BLaER1 (cell line): Measurements from ENCODE around the gene COMMD9.
A peak's percentile ranks its signal among the peaks of the same experiment; 100 is the strongest.

Experiments
- H3K27ac ChIP-seq: shearing (Covaris generic); formaldehyde crosslinking; 2 replicates; pipeline ENCODE4 v1.8.1; 2022
- H3K27me3 ChIP-seq: shearing (Covaris generic); formaldehyde crosslinking; 2 replicates; pipeline ENCODE4 v1.8.1; 2022
- H3K36me3 ChIP-seq: shearing (Covaris generic); formaldehyde crosslinking; 2 replicates; pipeline ENCODE4 v1.8.1; 2022
- H3K4me1 ChIP-seq: shearing (Covaris generic); formaldehyde crosslinking; 2 replicates; pipeline ENCODE4 v1.8.1; 2022
- H3K4me2 ChIP-seq: shearing (Covaris generic); formaldehyde crosslinking; 2 replicates; pipeline ENCODE4 v1.8.1; 2022
- H3K4me3 ChIP-seq: shearing (Covaris generic); formaldehyde crosslinking; 2 replicates; pipeline ENCODE4 v1.8.1; 2022
- H3K9ac ChIP-seq: shearing (Covaris generic); formaldehyde crosslinking; 2 replicates; pipeline ENCODE4 v1.8.1; 2022
- H3K9me3 ChIP-seq: shearing (Covaris generic); formaldehyde crosslinking; 2 replicates; pipeline ENCODE4 v1.8.1; 2022
- H4K20me1 ChIP-seq: shearing (Covaris generic); formaldehyde crosslinking; 2 replicates; pipeline ENCODE4 v1.8.1; 2022
- Cebpa-rat ChIP-seq: shearing (Covaris generic); IDR thresholded peaks from 2 replicates; pipeline ENCODE4 v1.8.1; 2022

The COMMD9 gene

GRCh38 chr11:36314434-36314767 lies 25.2 kb upstream of the COMMD9 start:
- no peak for TF ChIP-seq Cebpa-rat
- Histone ChIP-seq H3K9me3 (no peaks in the 10 kb centered on the region), H4K20me1 (no peaks in the 10 kb centered on the region), H3K4me1 (peaks cover 39% of the 10 kb centered on the region), H3K27ac (no peak overlapping the region), H3K4me2 (peak overlapping the region; percentile 11), H3K36me3 (no peaks in the 10 kb centered on the region), H3K9ac (no peak overlapping the region), H3K4me3 (no peak overlapping the region), H3K27me3 (no peaks in the 10 kb centered on the region)

DNA sequence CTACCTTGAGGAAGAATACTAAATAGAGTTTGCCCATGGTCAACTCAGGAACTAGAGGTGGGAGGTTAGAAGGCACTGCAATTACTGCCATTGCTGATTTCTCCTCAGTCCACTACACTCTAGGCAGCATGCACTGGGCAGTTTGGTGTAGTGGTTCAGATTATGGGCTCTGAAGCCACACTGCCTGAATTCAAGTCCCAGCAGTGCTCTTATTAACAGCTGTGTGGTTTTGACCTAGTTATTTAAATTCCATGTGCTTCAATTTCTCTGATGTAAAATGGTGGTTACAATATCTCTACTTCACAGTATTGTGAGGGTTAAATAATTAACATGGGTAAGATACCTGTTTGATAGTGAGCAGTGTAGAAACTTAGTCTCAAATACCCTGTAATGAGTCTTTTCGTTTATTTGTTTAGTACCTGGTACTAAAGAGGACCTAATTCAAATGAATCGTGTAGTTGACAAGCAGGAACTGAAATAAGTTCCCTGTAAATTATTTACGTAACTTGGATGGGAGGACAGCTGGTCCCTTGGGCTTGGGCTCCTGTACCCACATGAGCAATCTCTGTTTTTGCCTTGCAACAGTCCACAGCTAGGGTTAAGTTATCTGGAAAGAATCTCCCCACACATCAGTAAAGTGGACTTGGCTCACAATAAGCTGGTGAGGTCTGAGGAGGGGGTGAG lies 24.7 kb upstream of the COMMD9 start:
- TF ChIP-seq Cebpa-rat: no peak
- no peaks in the 10 kb centered on the region for H4K20me1 ChIP-seq
- H3K4me3 ChIP-seq: no peak overlapping the region
- H3K4me2 ChIP-seq: peak overlapping the region; percentile 11
- H3K27ac ChIP-seq: no peak overlapping the region
- peaks cover 39% of the 10 kb centered on the region for H3K4me1 ChIP-seq
- H3K9ac ChIP-seq: no peak overlapping the region
- H3K36me3 ChIP-seq: no peaks in the 10 kb centered on the region
- H3K27me3 ChIP-seq: no peaks in the 10 kb centered on the region
- H3K9me3 ChIP-seq: no peaks in the 10 kb centered on the region

GRCh38 chr11:36312611-36313472 lies 23.6 kb upstream of the COMMD9 start:
- no peaks in the 10 kb centered on the region for H3K36me3 ChIP-seq
- H4K20me1 ChIP-seq: no peaks in the 10 kb centered on the region
- no peak overlapping the region for H3K9ac ChIP-seq
- no peaks in the 10 kb centered on the region for H3K27me3 ChIP-seq
- H3K4me1 ChIP-seq: peaks cover 39% of the 10 kb centered on the region
- no peak overlapping the region for H3K27ac ChIP-seq
- 0 out of 2 replicates have a peak overlapping the region, but pooled peaks have one; percentile 11 for H3K4me2 ChIP-seq
- no peak for TF ChIP-seq Cebpa-rat
- H3K4me3 ChIP-seq: no peak overlapping the region
- H3K9me3 ChIP-seq: no peaks in the 10 kb centered on the region

- no peaks in the 10 kb centered on the region for H3K9me3 ChIP-seq
- no peak for TF ChIP-seq Cebpa-rat
- no peaks in the 10 kb centered on the region for H3K36me3 ChIP-seq
- no peak overlapping the region for H3K4me3 ChIP-seq
- peaks cover 43% of the 10 kb centered on the region for H3K4me1 ChIP-seq
- H3K4me2 ChIP-seq: no peak overlapping the region
- H3K27me3 ChIP-seq: no peaks in the 10 kb centered on the region
- H3K27ac ChIP-seq: no peak overlapping the region
- no peaks in the 10 kb centered on the region for H4K20me1 ChIP-seq
- no peak overlapping the region for H3K9ac ChIP-seq
Observed at GRCh38 chr11:36311926-36312595, 22.8 kb upstream of the COMMD9 start.

DNA sequence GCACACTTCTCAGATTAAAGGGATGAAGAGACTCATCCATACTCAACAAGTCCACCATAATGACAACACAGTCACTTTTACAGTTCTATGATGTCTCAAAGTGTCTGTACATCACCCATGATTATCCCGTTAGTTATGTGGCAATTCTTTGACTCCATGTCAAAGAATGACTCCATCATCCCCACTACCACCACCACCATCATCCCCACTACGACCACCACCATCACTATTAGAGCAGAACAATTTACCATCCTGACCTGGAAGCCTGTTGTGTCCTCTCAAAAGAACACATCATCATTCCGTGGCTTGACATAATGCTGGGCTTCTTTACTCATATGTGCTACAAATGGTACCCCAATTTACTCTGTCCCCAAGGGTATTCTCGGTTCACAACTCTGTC lies 20.6 kb upstream of the COMMD9 start:
- no peaks in the 10 kb centered on the region for H3K36me3 ChIP-seq
- peak overlapping the region; percentile 25; the same call in 1 of the 2 replicates for H3K4me3 ChIP-seq
- no peak for TF ChIP-seq Cebpa-rat
- no peak overlapping the region for H3K9ac ChIP-seq
- no peaks in the 10 kb centered on the region for H3K9me3 ChIP-seq
- H3K27ac ChIP-seq: peak overlapping the region; percentile 24; the same call in 1 of the 2 replicates
- peaks cover 50% of the 10 kb centered on the region for H3K4me1 ChIP-seq
- H3K27me3 ChIP-seq: no peaks in the 10 kb centered on the region
- H3K4me2 ChIP-seq: peak overlapping the region; percentile 74
- H4K20me1 ChIP-seq: no peaks in the 10 kb centered on the region

DNA sequence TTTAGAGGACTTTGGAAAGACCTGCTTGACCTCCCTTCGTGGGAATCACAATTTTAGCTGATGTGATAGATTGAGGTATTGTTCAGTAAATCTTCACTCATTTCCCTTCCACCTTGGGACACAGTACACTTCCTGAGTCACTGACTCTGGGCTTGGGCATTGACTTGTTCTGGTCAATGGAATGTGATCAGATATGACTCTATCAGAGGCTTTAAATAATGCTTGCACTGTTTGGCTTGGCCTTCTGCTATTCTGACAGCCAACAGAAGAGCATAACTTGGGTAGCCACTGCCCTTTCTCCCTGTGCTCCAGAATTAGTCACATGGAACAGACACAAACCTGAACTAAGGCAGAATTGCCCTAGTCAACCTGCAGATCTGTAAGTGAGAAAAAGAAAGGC lies 19.4 kb upstream of the COMMD9 start:
- TF ChIP-seq Cebpa-rat: no peak

GRCh38 chr11:36306888-36307287 lies 17.7 kb upstream of the COMMD9 start:
- no peaks in the 10 kb centered on the region for H3K9me3 ChIP-seq
- H3K27ac ChIP-seq: no peak overlapping the region
- H4K20me1 ChIP-seq: no peaks in the 10 kb centered on the region
- H3K9ac ChIP-seq: no peak overlapping the region
- H3K4me3 ChIP-seq: no peak overlapping the region
- peaks cover 34% of the 10 kb centered on the region for H3K4me1 ChIP-seq
- H3K27me3 ChIP-seq: no peaks in the 10 kb centered on the region
- TF ChIP-seq Cebpa-rat: no peak
- H3K4me2 ChIP-seq: no peak overlapping the region
- H3K36me3 ChIP-seq: no peaks in the 10 kb centered on the region

More for the DNA sequence above, 19.4 kb upstream of the COMMD9 start:
- H3K36me3 ChIP-seq: no peaks in the 10 kb centered on the region
- no peaks in the 10 kb centered on the region for H3K9me3 ChIP-seq
- no peak overlapping the region for H3K4me2 ChIP-seq
- H3K9ac ChIP-seq: no peak overlapping the region
- H3K4me3 ChIP-seq: no peak overlapping the region
- H3K27ac ChIP-seq: no peak overlapping the region
- H4K20me1 ChIP-seq: no peaks in the 10 kb centered on the region
- H3K4me1 ChIP-seq: peaks cover 39% of the 10 kb centered on the region
- H3K27me3 ChIP-seq: no peaks in the 10 kb centered on the region

DNA sequence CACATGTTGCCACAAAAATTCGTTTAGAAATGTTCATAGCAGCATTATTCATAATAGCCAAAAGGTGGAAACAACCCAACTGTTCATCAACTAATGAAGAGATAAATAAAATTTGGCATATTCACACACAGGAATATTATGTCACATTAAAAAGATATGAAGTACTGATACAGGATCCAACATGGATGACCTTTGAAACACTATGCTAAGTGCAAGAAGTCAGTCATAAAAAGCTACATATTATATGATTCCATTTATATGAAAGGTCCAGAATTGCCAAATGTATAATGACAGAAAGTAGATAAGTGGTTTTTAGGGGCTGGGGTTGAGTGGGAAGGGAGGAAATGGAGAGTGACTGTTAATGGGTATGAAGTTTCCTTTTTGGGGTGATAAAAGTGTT lies 15.8 kb upstream of the COMMD9 start:
- H3K4me1 ChIP-seq: peaks cover 18% of the 10 kb centered on the region
- H3K4me3 ChIP-seq: no peak overlapping the region
- no peaks in the 10 kb centered on the region for H3K36me3 ChIP-seq
- no peak for TF ChIP-seq Cebpa-rat
- no peaks in the 10 kb centered on the region for H3K9me3 ChIP-seq
- no peaks in the 10 kb centered on the region for H4K20me1 ChIP-seq
- H3K9ac ChIP-seq: no peak overlapping the region
- H3K4me2 ChIP-seq: no peak overlapping the region
- H3K27ac ChIP-seq: no peak overlapping the region
- no peaks in the 10 kb centered on the region for H3K27me3 ChIP-seq

DNA sequence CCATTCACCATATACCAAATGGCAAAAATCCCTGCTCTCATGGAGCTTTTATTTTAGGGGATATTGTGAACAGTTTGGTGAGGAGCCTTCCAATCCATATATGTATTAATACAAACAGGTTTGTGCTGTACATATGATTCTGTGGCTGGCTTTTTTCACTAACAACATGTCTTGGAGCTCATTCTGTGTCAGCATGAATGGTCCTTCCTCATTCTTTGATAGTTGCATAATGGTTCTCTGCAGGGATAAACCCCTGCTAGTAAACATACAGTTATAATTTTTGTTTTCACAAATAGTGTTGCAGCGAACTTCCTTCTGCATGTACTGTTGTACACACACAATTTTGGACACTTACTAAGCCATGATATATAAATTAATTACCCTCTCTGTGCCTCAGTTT lies 15.1 kb upstream of the COMMD9 start:
- H3K27ac ChIP-seq: no peak overlapping the region
- H4K20me1 ChIP-seq: no peaks in the 10 kb centered on the region
- no peaks in the 10 kb centered on the region for H3K36me3 ChIP-seq
- H3K27me3 ChIP-seq: no peaks in the 10 kb centered on the region
- no peaks in the 10 kb centered on the region for H3K9me3 ChIP-seq
- no peak overlapping the region for H3K9ac ChIP-seq
- no peak overlapping the region for H3K4me3 ChIP-seq
- peaks cover 12% of the 10 kb centered on the region for H3K4me1 ChIP-seq
- no peak for TF ChIP-seq Cebpa-rat
- no peak overlapping the region for H3K4me2 ChIP-seq

DNA sequence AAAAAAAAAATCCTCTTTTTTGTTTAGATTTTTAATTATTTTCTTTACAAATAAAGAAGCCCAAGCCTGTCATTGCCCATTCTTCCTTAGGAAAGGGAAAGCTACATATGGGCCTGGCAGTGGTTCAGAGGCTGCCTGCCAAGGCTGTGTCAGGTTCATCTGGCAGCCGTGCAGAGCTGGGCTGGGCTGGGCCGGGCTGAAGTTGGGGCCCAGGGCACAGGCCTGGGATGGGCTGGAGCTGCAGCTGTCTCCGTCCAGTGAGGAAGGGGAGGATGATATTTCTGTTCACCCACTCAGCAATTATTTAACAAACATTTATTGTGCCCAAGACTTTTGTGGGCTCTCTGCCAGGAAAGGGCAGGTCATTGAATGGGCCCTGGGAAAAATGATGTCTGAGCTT lies 11.4 kb upstream of the COMMD9 start:
- H3K27ac ChIP-seq: no peak overlapping the region
- TF ChIP-seq Cebpa-rat: no peak
- H3K36me3 ChIP-seq: no peaks in the 10 kb centered on the region
- H3K9me3 ChIP-seq: no peaks in the 10 kb centered on the region
- H3K9ac ChIP-seq: no peak overlapping the region
- no peaks in the 10 kb centered on the region for H4K20me1 ChIP-seq
- no peak overlapping the region for H3K4me3 ChIP-seq
- H3K27me3 ChIP-seq: no peaks in the 10 kb centered on the region
- H3K4me1 ChIP-seq: no peaks in the 10 kb centered on the region
- H3K4me2 ChIP-seq: no peak overlapping the region
